Activated naive CD8-positive, alpha-beta T cell treated with anti-CD3 and anti-CD28 coated beads, Interleukin-2, amount 50 U/mL, for 16 hours (primary cell): ENCODE measurements around the gene SRSF1.
A peak's percentile ranks its signal among the peaks of the same experiment; 100 is the strongest.
"Not testable (repeated sequence)": the region's sequence is repeated elsewhere in the genome, so short reads cannot be mapped to it uniquely, and the experiment has no call there.

Experiments used
- DNase-seq: peaks from one replicate; pipeline ENCODE4 v3.0.0-alpha.2; 2020; ENCODE audit warnings: low read depth, low spot score

The SRSF1 gene

DNA sequence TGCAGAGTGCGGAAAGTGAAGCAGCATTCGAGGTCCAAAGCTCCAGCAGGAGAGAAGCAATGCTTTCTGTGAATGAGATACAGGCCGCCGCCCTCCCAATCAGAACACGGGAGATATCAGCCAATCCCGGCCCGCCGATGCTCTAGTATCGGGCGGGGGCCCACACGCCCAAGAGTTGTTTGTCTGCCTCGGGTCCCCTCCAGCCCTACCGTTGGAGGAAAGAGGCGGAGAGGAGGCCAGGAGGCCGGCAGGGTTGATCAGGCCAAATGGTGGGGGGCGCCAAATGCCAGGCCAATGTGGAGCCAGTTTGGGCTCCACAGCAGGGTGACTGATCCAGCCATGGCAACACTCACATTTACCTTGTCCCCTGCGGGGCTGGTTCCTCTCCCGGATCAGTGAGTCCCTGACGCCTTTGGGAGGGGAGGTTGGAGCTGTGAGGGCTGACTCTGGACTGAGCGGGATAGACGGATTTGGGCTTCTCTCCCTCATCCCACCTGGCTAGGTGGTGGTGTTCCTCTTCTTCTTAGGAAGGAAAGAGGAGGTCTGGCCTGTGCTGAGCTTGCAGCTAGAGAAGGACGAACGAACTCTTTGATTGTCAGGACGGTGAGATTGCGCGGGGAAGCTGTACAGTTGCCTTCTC is 41.4 kb downstream of the SRSF1 start:
- no peak for DNase-seq

DNA sequence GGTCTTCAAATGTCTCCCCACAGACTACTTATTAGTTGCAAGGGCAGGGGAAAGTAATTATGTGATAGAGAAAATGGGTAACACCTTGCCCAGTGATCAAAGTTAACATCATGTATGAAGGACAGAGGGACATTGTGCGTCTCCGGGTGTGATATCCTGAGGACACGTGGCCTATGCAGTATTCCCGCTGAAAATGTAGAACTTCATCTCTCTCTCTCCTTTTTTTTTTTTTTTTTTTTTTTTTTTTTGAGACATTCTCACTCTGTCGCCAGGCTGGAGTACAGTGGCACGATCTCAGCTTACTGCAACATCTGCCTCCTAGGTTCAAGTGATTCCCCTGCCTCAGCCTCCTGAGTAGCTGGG is 43.9 kb downstream of the SRSF1 start:
- no peak for DNase-seq

DNA sequence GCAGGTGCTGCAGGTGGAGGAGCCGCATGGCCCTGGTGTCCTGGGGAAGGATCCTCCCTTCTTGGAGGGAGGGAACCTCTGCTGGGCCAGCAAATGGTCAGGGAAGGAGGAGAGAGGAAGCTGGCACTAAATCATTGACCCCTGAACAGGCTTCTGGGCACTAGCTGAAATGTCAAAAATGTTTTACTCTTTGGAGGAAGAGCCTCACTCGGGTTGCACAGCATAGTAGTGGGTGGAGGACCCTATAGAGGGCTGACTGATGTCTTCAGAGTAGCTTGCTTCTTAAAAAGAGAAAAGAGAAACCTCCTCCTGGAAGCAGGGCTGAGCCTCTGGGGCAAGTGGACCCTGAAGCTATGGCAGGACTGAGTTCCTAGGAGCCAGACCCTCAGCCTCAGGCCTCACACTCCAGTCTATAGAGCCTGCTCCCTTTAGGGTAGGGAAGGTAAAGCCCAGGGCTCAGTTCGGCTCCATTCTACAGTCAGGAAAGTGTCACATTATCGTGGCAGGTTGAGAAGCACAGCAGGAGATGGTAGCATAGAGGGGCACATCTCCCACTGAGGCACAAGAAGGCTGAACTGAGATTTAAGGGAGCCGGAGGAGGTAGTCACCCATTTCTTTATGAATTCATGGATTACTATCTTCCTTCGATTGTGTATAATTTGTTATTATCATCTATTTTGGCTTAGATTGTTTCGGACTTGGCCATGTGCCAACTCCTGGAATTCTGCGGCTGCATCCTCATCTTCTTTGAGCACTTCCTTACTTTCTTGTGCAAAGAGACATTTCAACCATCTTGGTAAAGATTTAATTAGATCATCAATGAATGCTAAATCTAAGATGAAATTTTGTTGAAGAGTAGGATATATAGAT is 44.5 kb downstream of the SRSF1 start:
- no peak for DNase-seq

DNA sequence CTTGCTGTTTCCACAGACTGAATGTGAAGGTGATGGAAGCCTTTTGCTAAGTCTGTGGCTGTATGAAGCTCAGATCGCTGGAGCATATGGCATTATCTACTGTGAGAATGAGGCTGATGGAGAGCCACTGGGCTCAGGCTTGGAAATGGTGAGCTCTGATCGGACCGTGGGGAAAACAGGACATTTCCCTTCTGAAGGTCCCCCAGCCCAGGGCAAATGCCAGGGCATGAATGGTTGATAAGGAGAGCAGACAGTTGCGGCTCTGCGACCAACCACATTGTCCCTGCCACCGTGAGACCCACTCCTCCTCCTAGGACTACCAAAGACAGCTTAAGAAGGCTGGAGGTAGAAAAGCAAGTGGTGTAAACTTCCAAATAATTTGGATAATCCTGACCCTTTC is 47.1 kb downstream of the SRSF1 start:
- no peak for DNase-seq

DNA sequence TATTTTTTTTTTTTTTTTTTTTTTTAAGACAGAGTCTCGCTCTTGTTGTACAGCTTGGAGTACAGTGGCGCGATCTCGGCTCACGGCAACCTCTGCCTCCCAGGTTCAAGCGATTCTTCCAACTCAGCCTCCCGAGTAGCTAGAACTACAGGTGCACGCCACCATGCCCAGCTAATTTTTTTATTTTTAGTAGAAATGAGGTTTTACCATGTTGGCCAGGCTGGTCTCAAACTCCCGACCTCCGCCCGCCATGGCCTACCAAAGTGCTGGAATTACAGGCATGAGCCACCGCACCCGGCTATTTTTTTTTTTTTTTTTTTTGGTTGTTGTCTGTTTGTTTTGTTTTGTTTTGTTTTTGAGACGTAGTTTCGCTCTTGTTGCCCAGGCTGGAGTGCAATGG is 48.7 kb downstream of the SRSF1 start:
- not testable (repeated sequence) for DNase-seq

DNA sequence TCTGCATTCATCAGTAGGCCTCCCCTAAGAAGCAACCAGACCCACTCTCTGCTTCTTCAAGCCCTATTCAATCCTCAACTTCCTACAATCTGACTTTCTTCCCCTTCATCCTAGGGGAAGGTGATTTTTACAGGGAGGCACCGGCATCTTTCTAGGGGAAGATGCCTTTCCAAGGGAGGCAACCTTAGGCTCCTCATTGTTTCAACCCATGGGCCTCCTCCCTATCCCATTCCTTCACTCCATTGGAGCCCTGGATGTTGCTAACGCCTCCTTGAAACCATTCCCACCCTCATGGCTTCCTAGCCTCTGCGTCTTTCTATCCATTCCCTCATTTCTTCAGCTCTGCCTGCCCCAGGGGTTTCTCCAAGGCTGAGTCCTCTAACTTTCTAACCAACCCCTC is 49.2 kb downstream of the SRSF1 start:
- no peak for DNase-seq

DNA sequence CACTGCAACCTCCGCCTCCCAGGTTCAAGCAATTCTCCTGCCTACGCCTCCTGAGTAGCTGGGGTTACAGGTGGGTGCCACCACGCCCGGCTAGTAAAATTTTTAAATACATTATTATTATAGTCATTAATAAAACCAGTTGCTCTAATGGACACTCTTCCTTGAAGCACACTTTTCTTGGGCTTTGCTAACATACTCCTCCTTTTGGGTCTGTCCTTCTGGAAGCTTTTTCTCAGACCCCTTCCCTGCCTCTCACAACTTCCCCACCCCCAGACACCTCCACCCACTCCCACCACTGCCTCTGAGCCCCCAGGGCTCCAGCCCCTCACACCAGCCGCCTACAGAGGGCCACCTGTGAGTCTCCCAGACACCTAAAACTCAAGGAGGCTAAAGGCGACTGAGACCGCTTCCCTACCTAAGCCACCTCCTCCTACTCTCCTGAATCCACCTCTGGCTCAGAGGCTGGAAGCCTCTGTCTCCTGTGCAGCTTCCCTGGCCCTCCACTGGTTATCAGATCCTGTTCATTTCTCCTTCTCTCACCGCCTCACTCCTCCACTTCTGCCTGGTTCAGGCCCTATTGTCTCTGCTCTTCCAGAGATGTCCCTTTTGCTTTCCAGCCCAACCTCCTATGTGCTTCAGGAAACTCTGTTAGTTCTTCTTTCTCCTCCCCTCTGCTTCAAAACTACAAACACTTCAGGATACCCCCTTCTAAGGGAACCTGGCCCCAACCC is 49.8 kb downstream of the SRSF1 start:
- no peak for DNase-seq

DNA sequence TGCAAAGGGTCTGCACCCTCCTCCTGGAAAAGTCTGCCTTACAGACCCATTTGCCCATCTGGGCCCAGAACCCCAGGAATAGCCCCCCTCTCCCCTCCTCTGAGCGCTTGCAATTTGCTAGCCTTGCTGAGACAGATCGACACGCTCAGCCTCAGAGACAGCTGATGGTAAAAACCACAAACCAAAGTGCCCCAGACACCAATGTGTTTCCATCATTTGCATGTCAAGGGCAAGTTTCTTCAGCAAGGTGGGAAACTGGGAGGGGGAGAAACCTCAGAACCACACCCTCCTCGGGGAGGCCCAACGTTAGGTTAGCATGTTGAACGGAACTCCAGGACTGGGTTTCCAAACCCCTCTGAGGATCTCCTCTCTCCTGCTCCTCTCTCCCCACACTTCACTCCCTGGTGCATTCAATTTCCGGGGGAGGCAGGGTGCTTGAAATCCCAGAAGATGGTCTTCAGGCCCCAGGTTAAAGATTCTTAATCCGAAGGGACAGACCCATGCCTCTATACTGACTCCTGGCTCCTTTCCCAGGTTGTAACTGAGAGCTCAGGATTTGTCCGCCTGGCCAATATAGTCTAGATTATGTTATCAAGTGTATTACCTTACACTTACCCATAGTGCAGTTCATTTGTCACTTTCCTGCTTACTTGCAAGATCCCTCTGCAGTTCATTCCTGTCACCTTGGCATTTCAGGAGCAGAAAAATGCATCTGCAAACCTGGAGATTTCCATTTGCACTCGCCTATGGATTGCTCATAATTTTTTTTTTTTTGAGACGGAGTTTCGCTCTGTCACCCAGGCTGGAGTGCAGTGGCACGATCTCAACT is 50.5 kb downstream of the SRSF1 start:
- no peak for DNase-seq

DNA sequence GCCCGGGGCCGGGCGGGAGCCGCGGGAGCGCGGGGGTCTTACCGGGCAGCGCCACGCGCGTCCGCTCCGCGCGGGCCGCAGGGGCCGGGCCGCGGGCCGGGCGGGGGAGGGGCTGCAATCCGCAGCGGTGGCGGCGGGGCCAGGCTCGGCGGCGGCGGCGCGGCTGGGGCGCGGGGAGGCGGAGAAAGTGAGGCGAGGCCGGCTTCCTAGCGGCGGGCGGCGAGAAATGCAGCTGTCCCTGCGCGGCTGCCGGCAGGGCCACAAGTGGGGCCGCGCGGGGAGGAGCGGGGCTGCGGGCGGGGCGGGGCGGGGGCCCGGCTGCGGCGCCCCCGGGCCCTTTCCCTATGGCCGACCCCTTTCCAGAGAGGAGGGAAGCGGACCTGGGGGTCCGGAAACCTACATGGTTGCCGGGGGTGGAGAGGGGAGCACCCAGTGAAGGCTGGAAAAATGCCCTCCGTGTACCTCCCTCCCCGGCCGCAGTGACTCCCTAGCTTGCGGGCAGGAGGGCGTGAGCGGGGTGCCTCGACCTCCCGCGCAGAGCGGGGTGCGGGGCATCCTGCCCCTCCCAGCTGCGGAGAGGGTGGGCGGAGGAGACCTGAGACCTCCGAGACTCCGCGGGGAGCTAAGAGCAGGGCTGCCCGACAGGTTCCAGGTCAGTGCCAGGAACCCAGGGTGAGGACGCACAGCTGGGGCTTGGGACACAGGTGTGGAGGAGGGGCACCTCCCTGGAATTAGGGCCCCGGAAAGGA is 51.7 kb downstream of the SRSF1 start, which contains the start of gene CUEDC1:
CUEDC1 (minus strand) TSS at position 230 of the 749 bp plus-strand sequence. CDS start 69,848 bp downstream, outside the sequence.
- DNase-seq = peak; percentile 34

DNA sequence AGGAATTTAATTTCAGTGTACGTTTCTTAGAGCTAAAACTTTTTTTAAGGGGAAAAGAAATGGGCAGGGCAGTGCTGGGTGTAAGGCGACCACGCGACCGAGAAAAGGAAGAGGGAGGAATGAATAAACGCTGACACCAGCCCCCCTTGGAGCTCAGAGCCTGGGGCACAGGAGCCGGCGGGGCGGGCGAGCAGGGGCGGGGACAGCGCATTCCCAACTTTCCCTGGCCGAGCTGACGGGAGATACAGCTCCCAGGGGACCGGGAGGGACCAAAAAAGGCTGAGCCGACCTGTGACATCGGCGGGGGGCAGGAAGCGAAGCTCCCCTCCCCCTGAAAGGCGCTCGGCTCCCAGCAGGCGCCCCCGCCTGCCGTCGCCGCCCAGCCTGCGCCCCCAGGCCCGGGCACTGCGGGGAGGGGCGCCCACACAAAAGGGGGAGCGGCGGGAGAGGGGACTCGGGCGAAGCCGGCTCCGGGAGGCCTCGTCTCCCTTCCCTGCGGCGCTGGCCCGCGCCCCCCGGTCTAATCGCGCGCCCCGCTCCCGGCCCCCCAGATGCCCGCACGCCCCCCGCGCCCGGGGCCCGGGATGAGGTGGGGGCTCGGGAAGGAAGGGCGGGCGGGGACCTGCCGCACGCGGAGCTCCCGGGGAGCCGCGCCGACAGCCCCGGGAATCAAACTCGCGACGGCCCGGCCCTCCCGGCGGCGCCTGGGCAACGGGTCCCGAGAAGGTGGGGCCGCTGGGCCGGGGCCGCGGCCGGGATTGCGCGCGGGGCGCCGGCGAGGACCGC is 52.5 kb downstream of the SRSF1 start:
- no peak for DNase-seq

DNA sequence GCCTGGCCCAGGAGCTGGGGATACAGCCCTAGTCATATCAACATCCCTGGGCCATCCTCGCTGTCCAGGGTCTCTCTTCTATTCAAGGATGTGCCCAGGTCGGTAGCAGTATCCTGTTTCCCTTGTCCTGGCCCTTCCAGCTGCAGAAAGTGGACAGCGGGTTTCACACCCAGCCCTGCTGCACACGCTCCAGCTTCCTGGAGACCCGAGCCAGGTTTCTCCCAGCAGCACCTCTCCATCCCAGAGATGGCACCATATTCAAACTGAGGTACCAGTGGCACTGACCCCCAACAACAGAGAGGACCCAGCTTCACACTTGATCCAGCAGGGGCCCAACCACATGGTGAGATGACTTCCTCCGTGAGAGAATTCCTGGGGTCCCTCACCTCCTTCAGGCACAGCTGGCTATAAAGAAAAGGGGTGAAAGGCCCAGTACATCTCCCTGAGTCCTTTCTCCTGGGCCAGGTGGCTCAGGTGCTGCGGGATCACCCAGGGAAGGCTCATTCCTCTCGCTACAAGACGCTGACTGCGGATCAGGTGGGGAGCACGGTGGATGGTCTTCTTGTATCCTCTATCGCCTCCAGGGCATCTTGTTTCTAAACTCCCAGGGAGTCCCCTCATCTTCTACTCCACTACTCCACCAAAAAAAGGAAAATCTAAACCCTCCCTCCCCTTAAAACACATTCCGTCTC is 53.2 kb downstream of the SRSF1 start:
- no peak for DNase-seq
